ENCODE results near the gene RPN2.
"Not testable (repeated sequence)": the region's sequence is repeated elsewhere in the genome, so short reads cannot be mapped to it uniquely, and the experiment has no call there.

RPN2 gene

GRCh38 chr20:37178839-37179682, at the start of gene RPN2, which contains the start of gene MROH8:
TSS of gene RPN2 (plus strand) at chr20:37179330. CDS start at chr20:37179357, 27 bp downstream.
TSS of gene MROH8 (minus strand) at chr20:37179548.
- DNase-seq (ENCODE audit: low read depth in 2 of 2) = peak; percentile 90

DNA sequence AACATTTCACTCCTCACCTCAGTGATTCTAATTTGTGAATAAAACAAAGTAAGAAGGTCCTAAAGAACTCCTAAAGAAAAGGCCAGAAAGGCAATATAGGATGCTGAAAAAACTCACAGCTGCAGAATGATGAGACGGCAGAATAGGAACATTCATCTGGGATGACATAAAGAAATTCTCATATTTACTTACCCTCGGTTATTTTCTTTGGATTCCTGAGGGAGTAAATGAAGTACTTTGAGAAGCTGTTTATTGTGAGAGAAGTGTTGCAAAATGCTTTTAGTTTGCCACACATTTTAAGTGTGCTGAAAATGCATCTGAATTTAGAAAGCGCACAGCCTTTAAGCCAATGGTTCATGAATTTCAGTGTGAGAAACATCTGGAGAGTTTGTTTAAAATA, 47.6 kb upstream of the RPN2 start:
- DNase-seq (ENCODE audit: low read depth in 2 of 2) = no peak

DNA sequence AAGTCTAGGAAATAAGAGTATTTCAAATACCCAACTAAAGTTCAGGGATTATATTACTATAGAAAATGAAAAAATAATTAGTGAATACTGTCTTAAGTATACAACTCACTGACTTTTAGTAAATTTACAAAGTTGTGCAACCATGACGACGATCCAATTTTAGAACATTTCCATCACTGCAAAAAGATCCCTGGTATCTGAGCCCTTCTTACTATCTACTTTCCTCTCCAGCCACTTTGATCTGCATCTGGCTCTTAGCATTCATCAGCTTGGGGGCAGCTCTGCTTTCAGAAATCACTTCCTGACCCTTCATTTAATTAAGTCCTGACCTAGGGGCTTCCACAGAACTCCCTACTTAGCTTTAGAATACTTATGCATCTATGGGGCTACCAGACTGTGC, 45.2 kb upstream of the RPN2 start:
- no peak for DNase-seq (ENCODE audit: low read depth in 2 of 2)

- DNase-seq (ENCODE audit: low read depth in 2 of 2) = no peak
Observed at GRCh38 chr20:37137547-37137946, 41.6 kb upstream of the RPN2 start.

GRCh38 chr20:37142708-37143107, 36.4 kb upstream of the RPN2 start:
- no peak for DNase-seq (ENCODE audit: low read depth in 2 of 2)

DNA sequence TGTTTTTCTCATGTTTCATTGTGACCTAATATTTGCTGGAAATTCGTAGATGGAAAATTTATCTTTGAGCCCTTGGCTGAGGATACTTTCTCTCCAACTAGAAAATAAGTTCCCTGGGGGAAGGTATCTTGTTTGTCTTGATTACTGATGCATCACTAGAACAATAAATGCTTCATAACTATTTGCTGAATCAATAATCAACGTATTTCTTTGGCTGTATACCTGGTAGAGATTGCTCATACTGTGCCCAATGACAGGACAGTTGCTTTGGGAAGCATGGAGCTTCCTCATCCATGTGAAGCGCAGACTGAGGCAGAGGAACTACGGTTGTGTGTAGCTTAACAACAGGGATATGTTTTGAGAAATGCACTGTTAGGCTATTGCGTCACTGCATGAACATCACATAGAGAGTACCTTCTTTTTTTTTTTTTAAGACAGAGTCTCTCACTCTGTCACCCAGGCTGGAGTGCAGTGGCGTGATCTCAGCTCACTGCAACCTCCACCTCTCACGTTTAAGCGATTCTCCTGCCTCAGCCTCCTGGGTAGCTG, 34.2 kb upstream of the RPN2 start:
- DNase-seq (ENCODE audit: low read depth in 2 of 2) = no peak

GRCh38 chr20:37147250-37147649, 31.9 kb upstream of the RPN2 start:
- no peak for DNase-seq (ENCODE audit: low read depth in 2 of 2)

DNA sequence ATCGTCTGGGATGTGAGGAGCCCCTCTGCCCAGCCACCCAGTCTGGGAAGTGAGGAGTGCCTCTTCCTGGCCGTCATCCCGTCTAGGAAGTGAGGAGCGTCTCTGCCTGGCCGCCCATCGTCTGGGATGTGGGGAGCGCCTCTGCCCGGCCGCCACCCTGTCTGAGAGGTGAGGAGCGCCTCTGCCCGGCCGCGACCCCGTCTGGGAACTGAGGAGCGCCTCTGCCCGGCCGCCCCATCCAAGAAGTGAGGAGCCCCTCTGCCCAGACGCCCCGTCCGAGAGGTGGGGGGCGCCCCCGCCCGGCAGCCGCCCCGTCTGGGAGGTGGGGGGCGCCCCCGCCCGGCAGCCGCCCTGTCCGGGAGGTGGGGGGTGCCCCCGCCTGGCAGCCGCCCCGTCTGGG, 28.3 kb upstream of the RPN2 start:
- DNase-seq (ENCODE audit: low read depth in 2 of 2) = not testable (repeated sequence)

GRCh38 chr20:37151529-37151928, 27.6 kb upstream of the RPN2 start:
- DNase-seq (ENCODE audit: low read depth in 2 of 2) = no peak

DNA sequence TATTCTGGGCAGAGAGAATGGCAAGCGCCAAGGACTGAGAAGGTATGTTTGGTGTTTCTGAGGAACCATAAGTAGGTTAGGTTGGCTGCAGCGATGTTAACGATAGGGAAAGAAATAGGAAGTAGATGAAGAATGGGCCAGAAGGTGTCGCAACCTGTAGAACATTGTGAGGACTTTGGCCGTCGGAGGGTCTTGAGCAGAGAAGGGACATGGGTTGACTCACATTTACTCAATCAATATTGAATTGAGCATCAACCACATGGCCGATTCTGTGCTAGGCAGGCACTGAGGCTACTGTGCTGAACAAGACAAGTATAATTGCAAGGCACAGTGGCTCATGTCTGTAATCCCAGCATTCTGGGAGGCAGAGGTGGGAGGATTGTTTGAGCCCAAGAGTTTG, 26.8 kb upstream of the RPN2 start:
- no peak for DNase-seq (ENCODE audit: low read depth in 2 of 2)

DNA sequence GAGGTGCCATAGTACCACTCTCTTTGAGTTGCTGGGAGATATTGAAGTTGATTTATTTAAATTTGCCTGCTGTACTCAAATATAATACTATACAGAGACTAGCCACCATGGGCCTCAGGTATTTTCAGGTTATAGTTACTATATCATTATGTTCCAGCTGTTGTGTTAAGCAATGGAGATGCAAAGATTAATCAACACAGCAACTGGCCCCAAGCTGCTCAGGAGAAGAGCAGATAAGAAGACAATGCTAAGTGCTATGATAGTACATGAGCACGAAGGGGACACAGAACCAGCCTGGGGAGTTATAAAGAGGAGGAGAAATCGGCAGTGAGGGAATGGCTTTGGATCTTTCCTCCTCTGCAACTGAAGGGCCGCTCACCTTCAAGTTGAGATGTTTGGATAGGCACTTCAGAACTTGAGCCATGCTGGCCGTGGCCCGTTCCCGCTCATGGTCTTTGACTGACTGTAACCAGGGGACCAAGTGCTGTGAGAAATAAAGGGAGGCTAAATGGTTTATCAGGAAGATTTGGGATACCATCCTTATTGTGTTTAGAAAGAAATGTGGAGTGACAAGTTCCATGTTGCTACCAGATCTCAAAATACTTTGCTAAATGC, 24.3 kb upstream of the RPN2 start:
- no peak for DNase-seq (ENCODE audit: low read depth in 2 of 2)

GRCh38 chr20:37155987-37156386, 23.1 kb upstream of the RPN2 start:
- no peak for DNase-seq (ENCODE audit: low read depth in 2 of 2)

DNA sequence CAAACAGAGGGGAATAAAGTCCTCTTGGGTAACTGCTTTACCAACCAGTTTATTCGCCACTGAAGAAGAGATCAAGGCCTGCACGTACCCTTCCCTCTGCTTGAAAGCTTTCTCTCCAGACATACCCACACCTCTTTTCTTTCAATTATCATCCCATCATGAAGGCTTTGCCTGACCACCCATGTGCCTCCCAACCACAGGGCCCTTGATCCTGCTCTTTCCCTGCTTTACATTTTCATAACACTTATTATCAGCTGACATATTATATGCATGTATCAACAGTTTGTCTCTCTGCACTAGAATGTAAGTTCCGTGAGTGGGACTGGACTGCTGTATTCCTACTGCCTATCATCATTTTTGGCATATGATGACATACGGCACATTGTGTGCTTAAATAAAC, 20.9 kb upstream of the RPN2 start:
- DNase-seq (ENCODE audit: low read depth in 2 of 2) = no peak

DNA sequence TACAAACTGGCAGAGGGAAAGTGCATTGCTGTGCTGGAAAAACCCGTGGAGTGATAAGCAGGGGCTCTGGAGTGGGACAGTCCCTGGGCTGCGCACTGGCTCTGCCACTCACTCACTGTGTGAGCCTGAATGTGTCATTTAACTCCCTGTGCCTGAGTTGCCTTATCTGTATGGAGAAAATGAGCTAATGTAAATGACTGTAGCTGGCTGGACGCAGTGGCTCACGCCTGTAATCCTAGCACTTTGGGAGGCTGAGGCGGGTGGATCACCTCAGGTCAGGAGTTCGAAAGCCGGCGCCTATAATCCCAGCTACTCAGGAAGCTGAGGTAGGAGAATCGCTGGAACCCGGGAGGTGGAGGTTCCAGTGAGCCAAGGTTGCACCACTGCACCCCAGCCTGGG, 18.4 kb upstream of the RPN2 start:
- no peak for DNase-seq (ENCODE audit: low read depth in 2 of 2)

DNA sequence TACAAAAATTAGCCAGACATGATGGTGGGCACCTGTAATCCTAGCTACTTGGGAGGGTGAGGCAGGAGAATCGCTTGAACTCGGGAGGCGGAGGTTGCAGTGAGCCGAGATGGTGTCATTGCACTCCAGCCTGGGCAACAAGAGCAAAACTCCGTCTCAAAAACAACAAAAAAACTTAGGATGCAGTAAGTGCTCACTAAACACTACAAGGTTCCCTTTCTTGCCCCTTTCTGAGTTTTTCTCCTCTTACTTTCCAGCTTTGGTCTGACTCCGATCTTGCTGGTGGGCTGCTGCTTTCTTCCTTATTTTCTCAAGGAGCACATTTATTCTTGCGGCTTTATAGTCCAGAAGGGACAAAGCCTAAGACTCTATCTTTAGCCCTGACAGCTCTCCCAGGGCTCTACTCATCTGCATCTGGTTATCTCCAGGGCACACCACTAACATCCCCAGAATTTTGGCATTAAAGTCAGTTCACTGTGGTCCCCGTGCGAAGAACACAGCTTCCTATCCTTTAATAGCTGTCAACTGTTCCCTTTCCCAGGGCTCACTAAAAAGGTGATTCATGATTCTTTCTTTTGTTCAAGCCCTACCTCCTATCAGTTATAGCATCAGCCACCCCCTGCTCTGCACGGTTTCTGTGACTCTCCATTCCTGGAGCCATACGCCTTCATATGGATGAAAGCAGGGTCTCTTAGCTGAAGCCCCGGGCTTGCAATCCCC, 17.1 kb upstream of the RPN2 start:
- DNase-seq (ENCODE audit: low read depth in 2 of 2) = no peak

DNA sequence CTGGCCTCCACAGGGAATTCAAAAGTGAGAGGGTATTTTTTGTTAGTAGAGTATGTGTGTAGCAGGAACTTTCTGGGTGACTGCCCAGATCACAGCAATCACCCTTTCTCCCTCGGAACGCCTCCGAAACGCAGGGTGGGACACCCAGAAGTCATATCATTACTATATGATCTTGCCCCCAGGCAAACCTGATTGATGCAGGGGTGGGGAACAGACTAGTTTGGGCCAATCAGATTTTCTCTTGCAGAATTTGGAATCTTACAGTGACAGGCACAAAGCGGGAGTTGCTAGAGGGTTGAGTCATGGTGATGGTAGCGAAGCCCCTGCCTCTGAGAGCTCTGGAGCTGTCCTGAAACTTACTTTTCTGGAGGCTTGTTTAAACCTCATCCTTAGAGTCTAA, 16.5 kb upstream of the RPN2 start:
- no peak for DNase-seq (ENCODE audit: low read depth in 2 of 2)

GRCh38 chr20:37163832-37164554, 15.1 kb upstream of the RPN2 start:
- DNase-seq (ENCODE audit: low read depth in 2 of 2) = no peak

DNA sequence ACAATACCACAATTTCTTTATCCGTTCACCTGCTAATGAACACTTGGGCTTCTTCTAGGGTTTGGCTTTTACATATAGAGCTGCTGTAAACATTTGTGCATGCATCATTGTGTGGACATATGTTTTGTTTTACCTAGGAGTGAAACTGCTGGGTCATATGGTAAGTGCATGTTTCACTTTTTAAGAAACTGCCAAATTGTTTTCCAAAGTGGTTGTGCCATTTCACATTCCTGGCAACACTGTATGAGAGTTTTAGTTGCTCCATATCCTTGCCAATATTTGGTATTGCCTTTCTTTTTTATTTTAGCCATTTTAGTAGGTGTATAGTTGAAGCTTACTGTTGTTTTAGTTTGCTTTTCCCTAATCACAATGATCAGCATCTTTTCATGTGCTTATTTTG, 14.1 kb upstream of the RPN2 start:
- no peak for DNase-seq (ENCODE audit: low read depth in 2 of 2)

- no peak for DNase-seq (ENCODE audit: low read depth in 2 of 2)
Observed at GRCh38 chr20:37166867-37167266, 12.3 kb upstream of the RPN2 start.

DNA sequence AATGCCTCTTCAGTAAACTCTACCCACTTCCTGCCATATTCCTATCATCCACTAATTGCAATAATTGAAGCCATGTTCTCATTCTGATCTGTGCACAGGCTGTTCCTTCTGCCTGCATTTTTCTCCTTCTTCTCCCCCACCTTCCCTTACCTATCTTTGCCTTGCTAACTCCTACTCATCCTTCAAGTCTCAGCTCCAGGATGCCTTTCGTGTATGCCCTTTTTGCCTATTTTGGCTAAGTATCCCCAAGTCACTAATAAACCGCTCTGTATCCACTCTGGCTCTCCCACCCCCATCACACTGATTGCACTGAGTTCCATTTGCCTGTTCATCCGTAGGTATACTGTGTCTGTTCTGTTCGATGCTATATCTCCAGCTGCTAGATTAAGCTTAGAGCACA, 6.3 kb upstream of the RPN2 start:
- no peak for DNase-seq (ENCODE audit: low read depth in 2 of 2)

DNA sequence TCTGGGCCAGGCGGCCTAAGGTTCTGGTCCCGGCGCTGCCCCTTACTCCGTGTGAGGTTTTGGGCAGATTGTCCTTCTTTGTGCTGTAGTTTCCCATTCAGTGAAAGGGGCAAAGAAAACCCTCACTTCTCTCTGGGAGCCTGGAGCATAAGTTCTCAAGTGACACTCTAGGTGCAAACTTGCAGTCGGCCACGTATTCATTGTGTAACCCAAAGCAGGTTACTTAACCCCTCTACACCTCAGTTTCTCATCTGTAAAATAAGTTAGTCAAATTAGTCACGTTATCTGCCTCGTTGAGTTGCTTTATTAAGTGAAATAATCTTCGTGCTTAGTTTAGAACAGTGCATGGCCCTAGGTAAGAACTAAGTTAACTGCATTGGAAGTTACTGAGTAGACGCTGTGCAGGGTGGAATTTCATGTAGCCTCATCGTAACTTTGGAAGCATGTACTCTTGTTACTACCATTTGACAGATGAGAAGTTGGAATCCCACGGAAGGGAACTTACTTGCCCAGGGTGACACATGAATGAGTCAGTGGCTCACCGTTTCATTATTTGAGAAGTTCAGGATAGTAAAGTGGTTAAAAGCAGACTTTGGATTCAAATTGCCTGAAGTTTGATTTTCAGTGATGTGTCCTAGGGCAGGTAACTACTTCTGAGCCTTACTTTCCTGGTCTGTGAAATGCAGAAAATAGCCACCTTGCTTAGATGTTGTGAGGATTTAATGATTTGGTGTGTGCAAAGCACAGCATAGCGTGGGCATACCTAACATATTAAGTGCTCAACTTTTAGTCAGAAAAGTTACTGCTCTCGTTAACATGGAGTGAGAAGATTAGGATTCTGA, 774 bp downstream of the RPN2 start:
- no peak for DNase-seq (ENCODE audit: low read depth in 2 of 2)
